GM12878 (cell line): ENCODE measurements around the gene SMARCA4. TPM values are rescaled to one million over a fixed set of nuclear protein-coding genes. Genes with fewer than 3 reads are reported as not detected.

ENCODE experiments used
- ATAC-seq: fragments of 200-7000 bp; cut with Tn5 transposase; 3 replicates; pipeline ENCODE4 v1.9.1; 2020; ENCODE audit warnings: mild to moderate bottlenecking, moderate library complexity
- BruUV-seq: library from RNA; stranded (reverse); fragments of 400-500 nt; replicated peaks from 2 replicates; lab custom pipeline; 2021; lab: Mats Ljungman, UMichigan
- CTCF ChIA-PET: fragments of 300-600 bp; sonication (Branson Sonifier 250); formaldehyde crosslinking; extraction: SDS; loops from one replicate; lab custom pipeline; 2021; ENCODE audit warnings: inconsistent platforms; lab: Yijun Ruan, JAX
- POLR2A ChIA-PET: fragments of 350-600 bp; formaldehyde crosslinking; extraction: SDS; loops from one replicate; lab custom pipeline; 2021; ENCODE audit warnings: inconsistent platforms; lab: Charles Lee
- RAD21 ChIA-PET: fragments of 300-600 bp; sonication (Branson Sonifier 250); formaldehyde crosslinking; loops from one replicate; lab custom pipeline; 2023; ENCODE audit warnings: antibody characterized with exemption; ENCODE audit not compliant: unreplicated experiment; lab: Charles Lee
- SMC1A ChIA-PET: fragments of 300-600 bp; sonication (Branson Sonifier 250); formaldehyde crosslinking; loops from one replicate; lab custom pipeline; 2023; ENCODE audit not compliant: unreplicated experiment, uncharacterized antibody; lab: Charles Lee
- DNase-seq: peaks from one replicate; pipeline ENCODE4 v3.0.0-alpha.2; 2011; ENCODE audit warnings: low read depth, low spot score
- FAIRE-seq: peaks from 3 replicates; lab custom pipeline; 2011; peaks lifted over from hg19 to GRCh38; lab: Jason Lieb, UNC
- H2AFZ ChIP-seq: 2 replicates; pipeline ENCODE4 v1.6.0; 2011; ENCODE audit warnings: low read depth, low read length, control low read depth; ENCODE audit not compliant: control insufficient read depth
- H3K27ac ChIP-seq: 2 replicates; pipeline ENCODE4 v1.5.1; 2011; ENCODE audit warnings: control low read depth; ENCODE audit not compliant: control insufficient read depth, insufficient read depth
- H3K27me3 ChIP-seq, 2 experiments: replicated peaks in 1 of 2; 2 replicates each; pipeline versions ENCODE4 v1.6.0 to v1.6.1; 2011; ENCODE audit warnings: low read length in 1 of 2; ENCODE audit not compliant: control insufficient read depth in 2 of 2, insufficient read depth in 2 of 2
- H3K36me3 ChIP-seq, 2 experiments: 2 replicates each; pipeline ENCODE4 v1.5.1; 2011; ENCODE audit warnings: low read length in 1 of 2; ENCODE audit not compliant: control insufficient read depth in 2 of 2, insufficient read depth in 2 of 2
- H3K4me1 ChIP-seq: 2 replicates; pipeline ENCODE4 v1.6.1; 2011; ENCODE audit warnings: mild to moderate bottlenecking, low read length, moderate library complexity, mixed read lengths; ENCODE audit not compliant: control insufficient read depth, insufficient read depth
- H3K4me2 ChIP-seq: 2 replicates; pipeline ENCODE4 v1.6.0; 2011; ENCODE audit warnings: control low read depth; ENCODE audit not compliant: control insufficient read depth, insufficient read depth
- H3K4me3 ChIP-seq: fragments of 200-600 bp; sonication (generic); 2 replicates; pipeline ENCODE4 v1.5.1; 2016
- H3K79me2 ChIP-seq: 2 replicates; pipeline ENCODE4 v1.6.0; 2011; ENCODE audit warnings: low read length; ENCODE audit not compliant: control insufficient read depth, insufficient read depth
- H3K9ac ChIP-seq: 2 replicates; pipeline ENCODE4 v1.8.0; 2011; ENCODE audit warnings: low read length, control low read depth, mixed read lengths; ENCODE audit not compliant: control insufficient read depth, insufficient read depth
- H3K9me3 ChIP-seq: replicated peaks from 3 replicates; pipeline ENCODE4 v1.5.1; 2011; ENCODE audit warnings: mild to moderate bottlenecking, low read length; ENCODE audit not compliant: control insufficient read depth, insufficient read depth
- H4K20me1 ChIP-seq: 2 replicates; pipeline ENCODE4 v1.6.0; 2011; ENCODE audit not compliant: control insufficient read depth, insufficient read depth
- BACH1 ChIP-seq: fragments of 450-650 bp; IDR thresholded peaks from 2 replicates; pipeline ENCODE4 v1.6.1; 2017; ENCODE audit warnings: mild to moderate bottlenecking, borderline replicate concordance
- BCL11A ChIP-seq: IDR thresholded peaks from 2 replicates; pipeline ENCODE4 v1.6.1; 2011; ENCODE audit warnings: low read depth, low read length
- CBX3 ChIP-seq: fragments of 200-600 bp; sonication (generic); IDR thresholded peaks from 2 replicates; pipeline ENCODE4 v1.6.1; 2016; ENCODE audit warnings: low read depth, borderline replicate concordance
- CHD2 ChIP-seq: IDR thresholded peaks from 2 replicates; pipeline ENCODE4 v1.6.1; 2011; ENCODE audit warnings: low read depth, low read length, improper control_type of control experiment, borderline replicate concordance
- ESRRA ChIP-seq: IDR thresholded peaks from 2 replicates; pipeline ENCODE4 v1.6.1; 2012; ENCODE audit warnings: mild to moderate bottlenecking, low read length, improper control_type of control experiment
- HDAC6 ChIP-seq: fragments of 200-600 bp; sonication (generic); IDR thresholded peaks from one replicate; pipeline ENCODE4 v1.8.0; 2017; ENCODE audit warnings: antibody characterized with exemption; ENCODE audit not compliant: unreplicated experiment
- HSF1 ChIP-seq: fragments of 150-350 bp; IDR thresholded peaks from 2 replicates; pipeline ENCODE4 v1.6.1; 2014; ENCODE audit warnings: mild to moderate bottlenecking, low read depth, low read length
- JUNB ChIP-seq: IDR thresholded peaks from 2 replicates; pipeline ENCODE4 v1.6.1; 2016; ENCODE audit warnings: antibody characterized with exemption, mild to moderate bottlenecking
- NR2F1 ChIP-seq: fragments of 450-650 bp; conservative IDR thresholded peaks from 2 replicates; pipeline ENCODE4 v1.6.1; 2017; ENCODE audit warnings: mild to moderate bottlenecking
- POLR2A ChIP-seq: IDR thresholded peaks from 2 replicates; pipeline ENCODE4 v1.6.1; 2011; ENCODE audit warnings: low read depth, mild to moderate bottlenecking, low read length
- POU2F2 ChIP-seq: IDR thresholded peaks from 3 replicates; pipeline ENCODE4 v1.6.1; 2011; ENCODE audit warnings: low read depth, mild to moderate bottlenecking, low read length, borderline replicate concordance
- RUNX3 ChIP-seq: IDR thresholded peaks from 2 replicates; pipeline ENCODE4 v1.6.1; 2012; ENCODE audit warnings: low read length, inconsistent platforms
- SIN3A ChIP-seq: IDR thresholded peaks from 2 replicates; pipeline ENCODE4 v1.6.1; 2012; ENCODE audit warnings: low read depth, low read length, improper control_type of control experiment
- STAT3 ChIP-seq: IDR thresholded peaks from 2 replicates; pipeline ENCODE4 v1.6.1; 2011; ENCODE audit warnings: low read depth, low read length, improper control_type of control experiment
- TCF12 ChIP-seq: IDR thresholded peaks from 2 replicates; pipeline ENCODE4 v1.6.1; 2011; ENCODE audit warnings: low read depth, mild to moderate bottlenecking, low read length
- USF1 ChIP-seq: IDR thresholded peaks from 2 replicates; pipeline ENCODE4 v1.6.1; 2011; ENCODE audit warnings: borderline replicate concordance, low read depth, mild to moderate bottlenecking, moderate library complexity, mixed read lengths, low read length; ENCODE audit not compliant: insufficient read depth; ENCODE audit errors: extremely low read length
- ZZZ3 ChIP-seq: IDR thresholded peaks from 2 replicates; pipeline ENCODE4 v1.6.1; 2011; ENCODE audit warnings: low read depth; ENCODE audit not compliant: control insufficient read depth, insufficient read length
- WGBS: methylation state at CpG from one replicate; pipeline ENCODE4 v1.1.6; 2016; ENCODE audit warnings: low lambda C conversion rate; ENCODE audit not compliant: insufficient replicate concordance, insufficient coverage; ENCODE audit errors: missing lambda C conversion rate; 5-methylcytosine and 5-hydroxymethylcytosine counted together
- in situ Hi-C: fragments of 300-500 bp; cut with MboI; formaldehyde crosslinking; loops from 9 replicates; pipeline ENCODE4 v1.14.3; 2018; ENCODE audit warnings: mixed read lengths
- intact Hi-C: fragments of 100-400 bp; cut with micrococcal nuclease; formaldehyde crosslinking; loops from one replicate; pipeline ENCODE4 v1.14.2; 2022; ENCODE audit not compliant: unreplicated experiment
- polyA plus RNA-seq, 11 experiments: library from polyadenylated mRNA; depleted of rRNA in 4 of 11; unstranded in 6 of 11; stranded (reverse) in 5 of 11; fragments of >200 nt; fragmentation: Nextera tagmentation in 4 of 11; fragmentation: Illumina TruSeq in 1 of 11; extraction: Ambion mirVana in 4 of 11; extraction: Trizol in 1 of 11; gene quantifications; 1 replicate in 1 of 11; 2 replicates in 10 of 11; pipeline versions ENCODE4 v1.2.1 to v1.2.3, GENCODE V29; 2011 to 2016; ENCODE audit warnings: inconsistent platforms in 2 of 11, missing spikeins in 2 of 11, low read depth in 1 of 11
- total RNA-seq, 4 experiments: library from RNA; depleted of rRNA in 3 of 4; stranded (reverse); fragments of >200 nt in 3 of 4; fragmentation: Illumina TruSeq in 1 of 4; extraction: Trizol in 1 of 4; gene quantifications; 2 replicates each; pipeline versions ENCODE4 v1.2.1 to v1.2.3, GENCODE V29; 2013 to 2021

Gene SMARCA4
- total and polyA plus RNA-seq, 10 of the 15 experiments (the other 5 are each of a cell fraction or from before 2014, with no cell fraction given): 22.4 to 175 (median 57.4) TPM

GRCh38 chr19:11064831-11065303 lies 104.0 kb downstream of the SMARCA4 start:
- FAIRE-seq (no peak), DNase-seq (no peak), ATAC-seq (no peak)
- peaks cover 5 to 11% of the 10 kb centered on the region in 2 experiments; a peak in 3 of 4 replicates for H3K36me3 ChIP-seq
- no peaks in the 10 kb centered on the region for H3K27me3 ChIP-seq
- no peaks in the 10 kb centered on the region for H4K20me1 ChIP-seq
- in situ Hi-C loops: no loop called here
- ChIA-PET POLR2A (no interaction called here), RAD21 (no interaction called here), SMC1A (interaction anchor here (1.2 to 1.5 kb wide), 2 partner anchors 15 to 123 kb away, joined by 3 read pairs; no protein-coding TSS in a partner anchor), CTCF (interaction anchor here (1.6 kb wide), 1 partner anchor 29 kb away, joined by 7 read pairs; no protein-coding TSS in a partner anchor)
- 98% methylated on average over 10 of the region's 10 CpGs for WGBS
- TF ChIP-seq BACH1 (peak; percentile 46; the same call in 1 of the 2 replicates), ZZZ3 (no peak)
- no peak overlapping the region for H3K9ac ChIP-seq
- no peak overlapping the region for H3K4me2 ChIP-seq
- H3K4me1 ChIP-seq: no peaks in the 10 kb centered on the region
- no peak overlapping the region for H2AFZ ChIP-seq
- intact Hi-C loops: no loop called here
- no peak overlapping the region for H3K27ac ChIP-seq
- BruUV-seq: no TSS peak
- no peaks in the 10 kb centered on the region for H3K9me3 ChIP-seq
- H3K4me3 ChIP-seq: no peak overlapping the region
- no peaks in the 10 kb centered on the region for H3K79me2 ChIP-seq

GRCh38 chr19:11066326-11066725 lies 105.5 kb downstream of the SMARCA4 start:
- Histone ChIP-seq H3K9me3 (no peaks in the 10 kb centered on the region), H4K20me1 (no peaks in the 10 kb centered on the region), H3K79me2 (no peaks in the 10 kb centered on the region), H3K4me3 (no peak overlapping the region), H3K27ac (no peak overlapping the region), H3K4me2 (no peak overlapping the region), H3K9ac (no peak overlapping the region), H3K27me3 (no peaks in the 10 kb centered on the region), H2AFZ (no peak overlapping the region), H3K4me1 (no peaks in the 10 kb centered on the region), H3K36me3 (peaks cover 5% of the 10 kb centered on the region in 2 experiments; a peak in 3 of 4 replicates)
- TF ChIP-seq USF1 (no peak), STAT3 (no peak), NR2F1 (no peak), BCL11A (no peak), TCF12 (no peak), HDAC6 (no peak), SIN3A (no peak), RUNX3 (no peak), CBX3 (no peak), HSF1 (no peak), JUNB (no peak), POU2F2 (no peak), CHD2 (no peak), ESRRA (no peak), POLR2A (no peak)
- intact Hi-C loops: no loop called here
- SMC1A ChIA-PET: no interaction called here
- WGBS: 96% methylated on average over 5 of the region's 5 CpGs
- DNase-seq (no peak), ATAC-seq (no peak), FAIRE-seq (no peak)
- POLR2A ChIA-PET: interaction anchor here (0.5 kb wide), 1 partner anchor 136 kb away, joined by 4 read pairs; no protein-coding TSS in a partner anchor
- no TSS peak for BruUV-seq
- in situ Hi-C loops: no loop called here
- CTCF ChIA-PET: interaction anchor here (1.0 kb wide), 1 partner anchor 121 kb away, joined by 3 read pairs; no protein-coding TSS in a partner anchor
- RAD21 ChIA-PET: no interaction called here
